Ovary (tissue), 3 donors: Measurements from ENCODE around the gene JAG2.

ENCODE experiments used
- CTCF ChIP-seq, 3 donors: fragments of 450-650 bp in 2 of 3; fragments of 200-600 bp in 1 of 3; IDR thresholded peaks; one replicate each; pipeline versions ENCODE4 v1.5.1 to v1.8.0; 2016 to 2022; ENCODE audit warnings: antibody characterized with exemption in 3 of 3, mild to moderate bottlenecking in 1 of 3
- POLR2A ChIP-seq: fragments of 450-650 bp; IDR thresholded peaks from one replicate; pipeline ENCODE4 v1.6.1; 2017; ENCODE audit warnings: antibody characterized with exemption, mild to moderate bottlenecking, moderate library complexity
- donor health status: DM: no; HTN: no; CAD: no.

- no peak for TF ChIP-seq CTCF (IDR thresholded peaks at IDR 0.05)
- TF ChIP-seq POLR2A: no peak
Observed at GRCh38 chr14:105126126-105126980, 42.2 kb downstream of the JAG2 start.
